Upper lobe of left lung (tissue), 4 donors: Measurements from ENCODE around the gene PTPRN2.

Experiments
- POLR2A ChIP-seq, 4 donors: fragments of 450-650 bp; IDR thresholded peaks; one replicate each; pipeline ENCODE4 v1.5.1; 2016 to 2017; ENCODE audit warnings: antibody characterized with exemption in 4 of 4, mild to moderate bottlenecking in 2 of 4
- TF ChIP-seq, protein P1 (sequence below), 6 experiments: fragments of 450-650 bp in 4 of 6; fragments of 200-600 bp in 2 of 6; sonication (generic) in 2 of 6; IDR thresholded peaks; one replicate each; pipeline ENCODE4 v1.5.1; 2016 to 2019; ENCODE audit warnings: antibody characterized with exemption in 6 of 6

DNA sequence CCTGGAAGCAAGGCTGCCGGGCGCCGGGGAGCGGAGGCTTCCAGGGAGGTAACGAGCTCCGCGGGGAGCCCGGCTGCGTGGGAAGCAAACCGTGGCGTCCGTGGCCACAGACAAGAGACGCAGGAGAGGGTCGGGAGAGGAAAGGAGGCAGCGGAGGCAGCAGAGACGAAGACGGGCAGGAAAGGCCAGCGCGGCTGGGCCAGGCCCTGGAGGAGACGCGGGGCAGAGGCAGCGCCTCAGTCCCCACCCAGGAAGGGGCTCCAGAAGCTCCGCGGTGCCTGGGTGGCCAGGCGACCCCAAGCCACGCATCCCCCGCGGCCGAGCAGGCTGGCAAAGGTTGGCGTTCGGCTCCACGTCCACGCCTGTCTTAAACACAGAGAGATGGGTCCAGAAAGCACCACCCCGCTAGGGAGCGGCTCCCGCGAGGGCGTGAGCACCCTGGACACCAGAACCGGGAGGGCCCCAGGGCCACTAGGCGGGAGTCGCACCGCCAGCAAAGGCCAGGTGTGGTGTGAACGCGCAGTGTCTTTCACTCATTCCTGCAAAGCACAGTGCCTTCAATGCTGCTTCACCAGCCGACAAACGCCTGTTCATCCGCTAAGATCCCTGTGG is 97.3 kb downstream of the PTPRN2 start:
- TF ChIP-seq, protein P1, sequence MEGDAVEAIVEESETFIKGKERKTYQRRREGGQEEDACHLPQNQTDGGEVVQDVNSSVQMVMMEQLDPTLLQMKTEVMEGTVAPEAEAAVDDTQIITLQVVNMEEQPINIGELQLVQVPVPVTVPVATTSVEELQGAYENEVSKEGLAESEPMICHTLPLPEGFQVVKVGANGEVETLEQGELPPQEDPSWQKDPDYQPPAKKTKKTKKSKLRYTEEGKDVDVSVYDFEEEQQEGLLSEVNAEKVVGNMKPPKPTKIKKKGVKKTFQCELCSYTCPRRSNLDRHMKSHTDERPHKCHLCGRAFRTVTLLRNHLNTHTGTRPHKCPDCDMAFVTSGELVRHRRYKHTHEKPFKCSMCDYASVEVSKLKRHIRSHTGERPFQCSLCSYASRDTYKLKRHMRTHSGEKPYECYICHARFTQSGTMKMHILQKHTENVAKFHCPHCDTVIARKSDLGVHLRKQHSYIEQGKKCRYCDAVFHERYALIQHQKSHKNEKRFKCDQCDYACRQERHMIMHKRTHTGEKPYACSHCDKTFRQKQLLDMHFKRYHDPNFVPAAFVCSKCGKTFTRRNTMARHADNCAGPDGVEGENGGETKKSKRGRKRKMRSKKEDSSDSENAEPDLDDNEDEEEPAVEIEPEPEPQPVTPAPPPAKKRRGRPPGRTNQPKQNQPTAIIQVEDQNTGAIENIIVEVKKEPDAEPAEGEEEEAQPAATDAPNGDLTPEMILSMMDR (IDR thresholded peaks at IDR 0.05), result no peak
- TF ChIP-seq POLR2A (IDR thresholded peaks at IDR 0.05), result no peak
